HT1080 (cell line): Measurements from ENCODE around the gene RNASE8. TPM values are rescaled to one million over a fixed set of nuclear protein-coding genes. Genes with fewer than 3 reads are reported as not detected.
A peak's percentile ranks its signal among the peaks of the same experiment; 100 is the strongest.
"Not testable (repeated sequence)": the region's sequence is repeated elsewhere in the genome, so short reads cannot be mapped to it uniquely, and the experiment has no call there.

Experiments used
- DNase-seq: peaks from one replicate; pipeline ENCODE4 v3.0.0-alpha.2; 2015; ENCODE audit warnings: low read depth
- total RNA-seq: library from RNA; depleted of rRNA; stranded (reverse); fragments of >200 nt; shearing (Covaris generic); gene quantifications from 2 replicates; pipeline ENCODE4 v1.2.3, GENCODE V29; 2014

RNASE8 gene
- total RNA-seq, 1 experiment from 2014 or later = not detected

- DNase-seq = no peak
Observed at GRCh38 chr14:21029917-21030316, 27.7 kb upstream of the RNASE8 start, which contains the start of gene TPPP2. Gene TPPP2 (plus strand): TSS chr14:21030217. CDS start chr14:21030582, 365 bp downstream.

GRCh38 chr14:21030531-21030930, 27.1 kb upstream of the RNASE8 start:
- no peak for DNase-seq

- DNase-seq = no peak
Observed at GRCh38 chr14:21032326-21033132, 25.1 kb upstream of the RNASE8 start.

GRCh38 chr14:21033133-21033698, 24.4 kb upstream of the RNASE8 start:
- no peak for DNase-seq

- no peak for DNase-seq
Observed at GRCh38 chr14:21034707-21035106, 22.9 kb upstream of the RNASE8 start, which contains the start of gene RNASE13. Gene RNASE13 (minus strand): TSS chr14:21034807. CDS start chr14:21034288, 519 bp downstream.

GRCh38 chr14:21036751-21037150, 20.9 kb upstream of the RNASE8 start:
- DNase-seq = peak; percentile 50

GRCh38 chr14:21037156-21037555, 20.5 kb upstream of the RNASE8 start:
- DNase-seq = no peak

GRCh38 chr14:21038441-21039422, 18.9 kb upstream of the RNASE8 start:
- DNase-seq = no peak

GRCh38 chr14:21039585-21040369, 17.8 kb upstream of the RNASE8 start:
- DNase-seq = peak; percentile 67

GRCh38 chr14:21040370-21040925, 17.2 kb upstream of the RNASE8 start:
- no peak for DNase-seq

- DNase-seq = not testable (repeated sequence)
Observed at GRCh38 chr14:21040941-21041340, 16.7 kb upstream of the RNASE8 start.

- DNase-seq = peak; percentile 74
Observed at GRCh38 chr14:21041676-21042433, 15.8 kb upstream of the RNASE8 start, which contains the start of gene RNASE7. Gene RNASE7 (plus strand): TSS chr14:21042362. CDS start chr14:21042993, 631 bp downstream.

- DNase-seq = no peak
Observed at GRCh38 chr14:21042918-21043317, 14.7 kb upstream of the RNASE8 start.

- DNase-seq = no peak
Observed at GRCh38 chr14:21043387-21043973, 14.1 kb upstream of the RNASE8 start.

GRCh38 chr14:21043974-21044618, 13.5 kb upstream of the RNASE8 start:
- DNase-seq = no peak

- no peak for DNase-seq
Observed at GRCh38 chr14:21047378-21047781, 10.2 kb upstream of the RNASE8 start.

- DNase-seq = no peak
Observed at GRCh38 chr14:21048638-21049037, 9.0 kb upstream of the RNASE8 start.

- DNase-seq = peak; percentile 46
Observed at GRCh38 chr14:21049271-21049673, 8.3 kb upstream of the RNASE8 start.

- DNase-seq = no peak
Observed at GRCh38 chr14:21050597-21050996, 7.0 kb upstream of the RNASE8 start.
